Stimulated activated CD8-positive, alpha-beta memory T cell treated with anti-CD3 and anti-CD28 coated beads, Interleukin-15, amount 100 ng/mL, for 48 hours (primary cell): Measurements from ENCODE around the gene NINL.
"Not testable (repeated sequence)": the region's sequence is repeated elsewhere in the genome, so short reads cannot be mapped to it uniquely, and the experiment has no call there.

Experiments used
- DNase-seq, 2 donors: peaks; one replicate each; pipeline ENCODE4 v3.0.0-alpha.2; 2020; ENCODE audit warnings: low read depth in 2 of 2

The NINL gene

DNA sequence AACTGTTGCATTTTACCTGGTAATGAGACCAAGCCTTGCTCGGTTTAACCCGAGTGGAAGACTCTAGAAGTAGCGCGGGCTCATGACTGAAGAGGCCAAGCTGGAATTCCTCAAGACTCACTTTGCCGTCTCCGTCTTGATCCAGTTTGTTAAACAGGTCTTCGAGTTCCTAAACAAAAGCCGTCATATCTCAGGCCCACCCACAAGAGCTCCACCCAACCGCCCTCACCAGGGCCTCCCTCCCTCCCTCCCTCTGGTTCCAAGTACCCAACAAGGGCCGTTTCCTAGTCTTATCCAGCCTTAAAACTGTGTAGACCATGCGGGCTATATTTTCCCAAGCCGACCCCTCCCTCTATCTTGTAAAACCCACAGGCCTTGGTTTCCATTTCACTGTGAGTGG lies 81.4 kb downstream of the NINL start:
- DNase-seq, result no peak

DNA sequence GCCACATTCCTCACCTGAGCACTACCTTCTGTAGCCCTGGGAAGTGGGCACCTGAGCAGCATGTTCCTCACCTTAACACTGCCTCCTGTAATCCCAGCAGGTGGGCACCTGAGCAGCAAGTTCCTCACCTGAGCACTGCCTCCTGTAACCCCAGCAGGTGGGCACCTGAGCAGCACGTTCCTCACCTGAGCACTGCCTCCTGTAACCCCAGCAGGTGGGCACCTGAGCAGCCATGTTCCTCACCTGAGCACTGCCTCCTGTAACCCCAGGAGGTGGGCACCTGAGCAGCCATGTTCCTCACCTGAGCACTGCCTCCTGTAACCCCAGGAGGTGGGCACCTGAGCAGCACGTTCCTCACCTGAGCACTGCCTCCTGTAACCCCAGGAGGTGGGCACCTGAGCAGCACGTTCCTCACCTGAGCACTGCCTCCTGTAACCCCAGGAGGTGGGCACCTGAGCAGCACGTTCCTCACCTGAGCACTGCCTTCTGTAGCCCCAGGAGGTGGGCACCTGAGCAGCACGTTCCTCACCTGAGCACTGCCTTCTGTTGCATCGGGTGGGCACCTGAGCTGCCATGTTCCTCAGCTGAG lies 82.2 kb downstream of the NINL start:
- DNase-seq, result not testable (repeated sequence)

DNA sequence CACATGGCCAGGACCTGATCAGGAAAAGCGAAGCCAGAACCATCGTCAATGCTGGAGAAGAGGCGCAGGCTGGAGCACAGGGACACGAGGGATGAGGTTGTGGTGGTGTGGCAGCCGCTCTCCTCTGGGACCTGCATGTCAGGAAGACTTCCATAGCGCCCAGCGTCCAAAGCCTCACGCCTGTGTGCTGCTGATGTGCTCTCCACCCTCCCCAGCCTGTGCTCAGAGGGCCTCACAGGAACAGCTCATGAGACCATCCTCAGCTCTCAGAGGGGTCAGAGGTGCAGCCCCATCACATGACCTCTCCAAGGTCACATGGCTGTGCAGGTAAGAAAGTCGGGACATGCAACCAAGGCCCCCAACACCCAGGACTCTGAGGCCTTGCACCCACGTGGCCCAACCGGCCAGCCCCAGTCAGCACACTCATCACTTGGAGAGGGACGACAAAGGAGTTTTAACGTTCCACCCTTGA lies 84.4 kb downstream of the NINL start:
- no peak for DNase-seq

DNA sequence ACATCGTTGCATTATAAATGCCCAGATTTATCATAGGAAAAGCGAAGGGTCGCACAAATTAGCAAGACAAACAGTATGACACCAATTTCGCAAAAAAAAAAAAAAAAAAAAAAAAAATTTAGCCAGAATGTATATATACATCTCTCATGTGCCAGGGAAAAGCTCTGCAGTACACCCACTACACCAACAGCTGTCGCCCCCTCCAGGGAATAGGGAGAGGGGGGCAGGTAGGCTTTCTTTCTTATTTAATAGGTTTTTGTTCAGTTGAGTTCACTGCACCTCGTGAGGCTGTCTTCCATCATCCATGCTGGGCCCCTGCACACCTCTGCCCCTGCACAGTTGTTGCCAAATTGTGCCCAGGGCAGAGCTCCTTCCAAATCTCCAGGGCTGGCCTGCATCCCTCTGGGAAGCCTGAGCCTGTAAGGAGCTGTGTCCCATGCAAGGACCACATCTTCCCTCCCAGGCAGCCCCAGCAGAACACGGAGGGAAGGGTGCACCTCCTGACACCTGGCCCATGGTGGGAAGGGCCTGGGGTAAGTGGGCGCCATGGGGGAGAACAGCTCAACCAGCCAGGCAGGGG lies 85.4 kb downstream of the NINL start:
- DNase-seq, result no peak

DNA sequence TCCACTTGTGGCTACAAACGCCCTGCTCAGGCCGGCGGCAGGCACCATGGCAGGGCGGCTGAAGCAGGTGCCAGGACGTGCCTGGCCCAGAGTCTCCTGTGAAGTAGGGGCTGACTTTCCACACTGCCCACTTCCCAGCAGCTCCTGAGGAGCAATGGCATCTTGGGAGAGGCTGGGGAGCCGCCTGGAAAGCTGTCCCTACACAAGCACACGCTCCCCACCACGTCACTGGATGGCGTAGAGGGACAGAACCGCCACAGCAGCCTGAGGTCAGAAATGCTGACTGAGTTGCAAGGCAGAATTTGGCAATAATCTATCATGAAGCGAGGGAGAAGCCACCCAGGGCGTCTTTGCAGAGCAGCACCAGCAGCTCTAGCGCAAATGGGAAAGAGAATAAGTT lies 86.3 kb downstream of the NINL start:
- DNase-seq, result no peak

DNA sequence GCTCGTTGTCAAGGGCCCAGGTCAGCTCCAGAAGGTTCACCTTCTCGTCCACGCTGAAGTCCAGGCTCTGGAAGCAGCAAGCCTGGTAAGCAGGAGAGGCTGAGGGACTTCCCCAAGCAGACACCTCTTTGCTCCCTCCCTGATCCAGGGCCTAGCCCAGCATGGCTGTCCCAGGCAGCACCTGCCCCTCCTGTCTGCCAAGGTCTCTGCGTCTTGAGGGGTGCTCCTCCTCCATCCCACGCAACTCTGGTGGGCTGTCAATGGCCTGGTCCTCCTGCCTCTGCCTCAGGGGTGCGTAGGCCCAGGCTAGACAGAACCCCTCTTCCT lies 87.1 kb downstream of the NINL start:
- DNase-seq, result no peak

DNA sequence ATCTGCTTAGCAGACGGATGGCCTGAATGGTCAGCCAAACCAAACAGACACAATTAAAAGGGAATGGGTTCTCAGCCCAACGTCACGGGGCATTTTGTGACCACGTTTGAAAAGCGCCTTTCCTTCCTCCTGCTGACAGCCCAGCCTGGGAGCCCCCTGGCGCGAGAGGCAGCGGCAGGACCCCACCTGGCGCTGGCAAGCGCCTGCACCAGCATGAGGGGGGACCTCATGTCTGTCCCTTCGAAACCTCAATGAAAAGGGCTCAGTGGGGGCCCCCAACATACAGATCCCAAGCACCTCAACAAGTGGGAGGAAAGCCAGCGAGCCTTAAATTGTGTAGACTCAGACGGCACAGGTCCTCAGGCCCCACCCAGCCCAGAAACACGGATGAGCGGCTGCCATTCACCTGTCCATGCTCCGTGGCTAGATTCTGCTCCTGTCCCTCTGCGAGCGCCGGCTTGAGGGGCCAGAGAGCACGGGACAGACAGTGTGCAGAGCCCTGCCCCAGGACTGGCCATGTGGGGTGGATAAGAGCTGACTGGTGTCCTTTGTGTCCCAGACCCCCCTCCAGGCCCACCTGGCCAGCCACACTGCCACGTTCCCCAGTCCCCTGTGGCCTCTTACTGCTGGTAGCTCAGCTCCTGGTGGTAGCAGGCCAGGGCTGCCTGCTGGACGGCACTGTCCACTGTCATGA lies 87.6 kb downstream of the NINL start:
- DNase-seq, result no peak

DNA sequence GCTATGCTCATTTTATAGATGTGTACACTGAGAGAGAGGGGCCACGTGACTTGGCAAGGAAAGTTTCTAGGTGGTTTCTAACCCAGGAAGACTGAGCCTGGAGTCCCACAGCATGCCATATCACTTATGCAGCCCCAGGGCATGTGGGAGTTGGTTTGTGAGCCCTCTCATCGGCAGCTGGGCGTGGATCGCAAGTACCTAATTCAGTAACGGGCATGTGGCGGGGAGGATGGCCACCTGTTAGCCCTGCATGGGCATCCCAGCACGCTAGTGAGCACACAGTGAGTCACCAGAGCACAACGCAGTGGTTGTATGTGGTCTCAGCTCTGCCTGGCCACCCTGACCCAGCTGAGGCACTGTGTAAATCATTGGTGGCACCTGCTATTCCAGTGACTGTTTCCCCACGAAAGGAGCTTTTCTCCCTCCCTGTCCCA lies 88.3 kb downstream of the NINL start:
- no peak for DNase-seq

DNA sequence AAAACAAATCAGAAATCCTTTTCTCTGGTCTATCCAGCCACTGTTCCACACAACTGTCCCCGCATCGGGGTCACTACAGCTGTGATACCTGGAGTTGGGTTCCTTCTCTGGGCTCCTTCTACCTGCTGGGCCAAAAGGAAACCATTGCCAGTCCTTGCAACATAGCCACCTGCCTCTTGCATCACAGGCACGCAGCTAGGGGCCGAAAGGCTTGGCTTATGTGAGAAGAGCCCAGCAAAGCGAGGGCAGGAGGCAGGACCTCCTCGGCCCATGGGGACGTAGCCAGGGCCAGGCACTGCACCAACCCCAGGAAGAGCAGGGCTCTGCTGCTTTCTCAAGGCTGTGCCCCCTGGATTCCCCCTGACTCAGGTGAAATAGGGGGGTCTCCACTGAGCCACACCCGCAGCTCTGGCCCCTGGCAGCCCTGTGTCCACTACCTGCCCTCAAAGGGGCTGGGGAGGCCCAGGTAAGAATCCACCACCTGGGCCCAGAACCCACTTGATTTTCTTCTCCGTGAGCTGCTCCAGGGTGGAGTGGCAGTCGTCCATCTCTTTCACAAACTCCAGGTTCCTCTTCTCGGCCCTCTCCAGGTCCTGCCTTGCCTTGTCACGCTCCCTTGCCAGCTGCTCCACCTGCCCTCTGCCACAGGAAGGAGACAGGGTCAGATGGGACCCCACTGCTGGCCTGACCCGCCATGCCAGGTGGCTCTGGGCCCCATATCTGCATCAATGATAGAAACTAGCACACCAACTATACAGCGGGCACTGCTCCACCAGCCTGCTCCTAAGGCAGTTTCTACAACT lies 89.0 kb downstream of the NINL start:
- no peak for DNase-seq

DNA sequence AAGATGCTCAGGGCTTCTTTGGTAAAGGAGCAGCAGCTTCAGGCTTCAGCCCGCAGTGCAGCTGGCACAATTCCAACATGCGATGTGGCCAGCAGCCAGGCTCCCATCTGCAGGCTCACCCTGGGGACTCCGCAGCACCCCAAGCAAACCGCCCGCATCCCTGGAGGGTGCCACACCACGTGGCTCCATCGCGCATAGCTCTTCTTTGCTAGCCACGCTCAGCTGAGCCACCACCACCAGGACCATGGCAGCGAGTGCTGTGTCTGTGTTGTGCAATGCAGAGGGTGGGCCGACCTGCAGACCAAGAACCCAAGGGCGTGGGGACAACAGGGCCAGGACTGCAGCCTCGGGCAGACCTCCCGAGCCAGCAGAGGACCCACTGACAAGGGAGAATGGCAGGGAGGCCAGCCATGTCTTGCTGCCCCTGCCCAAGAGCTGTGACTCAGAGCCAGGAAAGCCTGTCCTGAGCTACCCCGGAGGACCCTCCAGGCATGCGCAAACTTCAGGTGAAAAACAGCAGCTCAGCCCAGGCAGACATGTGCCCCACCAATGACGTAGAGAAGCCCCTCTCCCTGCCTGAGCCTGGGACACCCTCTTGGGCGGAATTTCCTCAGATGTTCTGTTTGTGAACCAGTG lies 90.0 kb downstream of the NINL start:
- DNase-seq, result no peak

DNA sequence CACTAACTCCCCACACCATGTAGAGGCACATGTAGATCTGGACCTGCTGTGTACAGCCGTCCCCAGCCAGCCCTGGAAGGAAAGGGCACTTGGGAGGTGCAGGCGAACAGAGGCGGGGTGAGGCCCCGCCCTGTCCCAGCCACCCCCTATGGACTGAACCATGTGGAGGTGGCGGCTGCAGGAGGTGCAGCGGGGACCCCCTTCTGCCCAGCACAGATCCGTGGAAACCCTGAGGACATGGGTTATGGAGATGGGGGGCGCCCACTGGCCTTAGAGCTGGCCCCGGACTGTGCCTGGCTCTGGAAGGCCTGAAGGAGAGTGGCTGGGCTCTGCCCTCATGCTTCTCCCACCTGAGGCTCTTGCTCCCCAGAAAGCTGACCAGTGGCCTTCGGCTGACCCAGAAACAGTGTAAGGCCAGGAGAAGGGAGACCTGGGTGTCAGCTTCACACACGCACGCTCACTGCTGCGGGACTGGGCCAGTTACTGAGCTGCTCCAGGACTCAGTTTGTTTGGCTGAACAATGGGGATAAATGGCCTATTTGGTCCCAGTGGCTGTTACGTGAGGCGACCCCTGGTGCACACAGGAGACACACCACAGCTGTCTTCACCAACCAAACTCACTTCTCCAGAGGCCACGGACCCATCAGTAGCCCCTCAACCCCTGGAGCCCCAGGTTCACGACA lies 90.7 kb downstream of the NINL start:
- no peak for DNase-seq

DNA sequence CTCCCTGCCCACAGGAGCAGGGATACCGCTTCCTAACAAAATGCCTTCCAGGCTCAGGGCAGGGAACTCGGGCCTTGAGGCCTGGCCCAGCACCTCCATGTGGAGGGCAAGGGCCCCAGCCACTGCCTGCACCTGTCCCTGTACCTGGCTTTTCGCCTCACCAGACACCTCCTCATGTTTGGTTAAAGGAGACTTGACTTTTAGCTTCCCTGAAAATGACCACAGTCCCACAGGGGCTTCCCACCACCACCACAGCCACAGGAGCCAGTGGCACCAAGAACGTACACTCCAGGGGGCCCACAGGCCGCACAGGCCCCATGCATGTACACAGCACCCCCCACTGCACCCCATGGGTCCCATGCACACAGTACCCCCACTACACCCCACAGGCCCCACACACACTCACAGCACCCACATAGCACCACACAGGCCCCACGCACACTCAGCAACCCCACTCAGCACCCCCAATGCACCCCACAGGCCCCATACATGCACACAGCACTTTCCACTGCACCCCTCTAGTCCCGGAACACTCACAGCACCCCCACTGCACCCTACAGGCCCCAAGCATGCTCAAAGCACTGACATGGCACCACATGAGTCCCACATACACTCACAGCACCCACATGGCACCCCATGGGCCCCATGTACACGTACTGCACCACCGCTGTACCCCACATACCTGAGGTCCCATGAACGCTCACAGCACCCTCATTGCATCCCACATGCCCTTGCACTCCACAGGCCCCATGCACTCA lies 91.4 kb downstream of the NINL start:
- no peak for DNase-seq

DNA sequence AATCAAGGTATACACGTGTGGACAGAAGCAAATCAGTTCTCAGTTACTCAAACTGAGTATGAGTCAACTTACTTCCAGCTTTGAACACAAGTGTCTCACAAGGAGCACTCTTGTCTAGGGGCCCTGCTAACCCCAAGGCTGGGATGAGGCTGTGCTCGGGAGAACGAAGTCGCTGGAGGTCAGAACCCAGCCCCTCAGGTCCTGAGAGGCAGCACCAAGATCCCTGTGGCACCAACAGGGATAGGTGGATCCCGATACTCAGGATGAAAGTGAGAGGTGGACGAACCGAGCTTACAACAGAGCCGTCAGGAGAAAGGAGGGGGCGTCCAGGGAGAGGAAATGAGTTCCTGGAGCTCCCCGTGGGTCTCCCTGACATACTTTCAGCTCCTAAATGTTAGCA lies 92.2 kb downstream of the NINL start:
- DNase-seq, result no peak

DNA sequence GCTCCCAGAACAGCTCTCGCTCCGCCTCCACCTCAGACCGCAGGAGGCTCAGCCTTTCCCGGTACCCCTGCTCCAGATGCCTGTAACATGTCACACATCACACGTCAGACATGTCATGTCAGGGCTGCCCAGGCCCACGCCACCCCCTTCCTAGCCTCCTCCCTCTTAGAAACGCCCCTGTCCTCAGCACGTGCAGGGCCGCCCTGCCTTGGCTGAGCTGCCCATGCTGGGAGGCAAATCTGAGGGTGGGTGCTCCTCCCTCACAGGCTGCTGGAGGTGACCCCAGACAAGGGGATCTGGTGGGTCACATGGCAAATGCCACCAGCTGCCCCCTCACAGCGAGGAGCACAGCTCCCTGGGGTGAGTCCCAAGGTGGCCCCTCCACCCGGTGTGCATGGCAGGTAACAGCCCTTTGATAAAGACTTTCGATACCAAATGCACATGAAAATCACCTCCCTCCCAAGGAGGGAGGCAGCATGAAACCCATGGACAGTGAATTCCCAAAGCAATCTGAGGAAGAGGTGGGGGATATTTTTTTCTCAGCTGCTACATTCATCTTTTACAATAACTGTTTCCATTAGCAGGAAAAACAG lies 93.8 kb downstream of the NINL start:
- no peak for DNase-seq

DNA sequence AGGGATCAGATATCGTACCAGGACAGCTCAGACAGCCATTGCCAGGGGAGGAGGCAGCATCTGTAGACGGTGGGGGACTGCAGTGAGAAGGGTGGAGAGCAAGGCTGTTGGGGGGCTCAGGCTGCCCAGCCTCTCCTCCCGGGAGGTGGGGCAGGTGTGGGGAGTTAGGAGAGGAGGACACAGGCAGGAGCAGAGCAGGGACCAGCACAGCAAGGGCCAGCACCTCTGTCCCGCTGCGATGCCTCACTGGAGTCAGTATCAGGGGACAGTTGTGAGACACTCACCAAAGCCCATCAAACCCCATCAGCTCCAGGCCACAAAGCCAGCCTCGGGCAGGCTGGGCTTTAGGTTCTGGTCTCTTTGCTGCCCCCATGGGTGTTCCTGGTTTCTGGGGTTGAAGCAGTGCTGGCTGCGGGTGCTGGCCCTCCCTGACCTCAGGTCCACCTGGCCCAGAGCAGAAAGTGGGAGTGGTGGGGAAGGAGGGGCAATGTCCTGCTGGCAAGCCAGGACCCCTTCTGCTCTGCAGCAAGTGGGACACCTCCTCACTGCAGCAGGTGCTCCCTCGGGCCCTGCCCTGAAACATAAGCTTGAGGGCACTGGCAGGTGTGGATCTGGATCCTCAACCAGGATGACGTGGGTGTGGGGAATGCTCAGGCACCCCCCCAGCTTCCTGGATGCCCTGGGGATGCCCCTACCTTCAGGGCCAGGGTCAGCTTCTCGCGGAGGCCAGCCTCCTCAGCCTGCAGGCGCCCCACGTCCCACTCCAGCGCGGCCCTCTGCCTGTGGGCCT lies 94.5 kb downstream of the NINL start:
- DNase-seq, result no peak

DNA sequence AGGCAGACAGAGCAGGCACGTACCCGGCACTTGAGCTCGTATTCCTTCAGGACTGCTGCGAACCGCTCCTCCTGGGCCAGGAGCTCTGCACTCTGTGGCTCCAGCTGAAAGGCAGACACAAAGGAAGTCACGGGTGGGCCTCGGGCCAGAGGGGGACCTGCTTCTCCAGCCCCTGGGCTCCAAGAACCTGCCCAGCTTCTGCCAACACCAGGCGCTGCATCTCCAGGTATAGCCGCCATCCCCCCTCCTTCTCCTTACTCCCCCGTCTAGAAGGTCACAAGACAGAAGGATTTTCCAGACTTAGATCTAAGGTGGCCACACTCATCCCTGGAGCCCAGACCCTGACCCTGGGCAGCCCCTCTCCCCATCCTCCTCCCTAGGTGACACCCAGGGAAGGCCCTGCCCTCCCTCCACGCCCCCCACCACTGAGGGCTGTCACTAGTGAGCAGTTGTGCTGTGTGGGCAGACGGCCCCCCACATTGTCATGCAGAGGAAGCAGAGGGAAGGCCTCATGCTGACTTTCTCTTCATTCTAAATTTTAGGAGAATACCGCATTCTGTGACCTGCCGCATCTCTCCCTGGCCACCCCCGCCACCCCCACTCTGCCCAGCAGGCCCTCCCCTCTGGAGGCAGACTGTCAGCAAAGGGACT lies 96.0 kb downstream of the NINL start:
- DNase-seq, result no peak

DNA sequence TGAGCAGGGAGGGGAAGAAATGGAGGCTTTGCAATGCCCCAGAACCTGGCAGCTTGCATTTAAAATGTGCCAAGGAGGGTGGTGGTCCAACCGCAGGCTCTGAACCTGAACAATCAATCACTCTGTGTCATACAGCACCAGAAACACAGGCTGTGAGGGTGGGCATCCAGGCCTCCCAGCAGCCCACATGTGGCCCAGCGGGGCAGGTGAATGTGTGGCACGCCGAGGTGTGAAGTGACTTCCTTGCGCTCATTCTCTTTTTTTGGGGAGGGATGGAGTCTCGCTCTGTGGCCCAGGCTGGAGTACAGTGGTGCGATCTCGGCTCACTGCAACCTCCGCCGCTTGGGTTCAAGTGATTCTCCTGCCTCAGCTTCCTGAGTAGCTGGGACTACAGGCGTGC lies 97.4 kb downstream of the NINL start:
- no peak for DNase-seq

DNA sequence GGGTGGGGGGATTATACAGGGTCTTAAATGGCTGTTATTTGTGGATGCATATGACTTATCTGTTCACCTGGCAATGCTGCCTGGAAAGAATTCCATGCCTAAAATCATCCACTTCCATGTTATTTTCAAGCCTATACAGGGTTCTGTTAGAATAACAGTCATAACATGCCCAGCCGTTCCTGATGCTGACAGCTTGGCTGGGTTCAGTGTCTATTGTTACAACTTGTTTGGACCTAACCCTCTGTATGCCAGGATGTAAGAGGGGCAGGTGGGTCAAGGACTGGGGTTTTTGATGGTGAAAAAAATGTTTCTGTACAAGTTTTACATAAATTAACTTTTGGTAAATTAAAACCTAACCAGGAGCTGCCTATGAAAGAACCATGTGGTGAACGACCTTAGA lies 98.0 kb downstream of the NINL start:
- DNase-seq, result no peak

DNA sequence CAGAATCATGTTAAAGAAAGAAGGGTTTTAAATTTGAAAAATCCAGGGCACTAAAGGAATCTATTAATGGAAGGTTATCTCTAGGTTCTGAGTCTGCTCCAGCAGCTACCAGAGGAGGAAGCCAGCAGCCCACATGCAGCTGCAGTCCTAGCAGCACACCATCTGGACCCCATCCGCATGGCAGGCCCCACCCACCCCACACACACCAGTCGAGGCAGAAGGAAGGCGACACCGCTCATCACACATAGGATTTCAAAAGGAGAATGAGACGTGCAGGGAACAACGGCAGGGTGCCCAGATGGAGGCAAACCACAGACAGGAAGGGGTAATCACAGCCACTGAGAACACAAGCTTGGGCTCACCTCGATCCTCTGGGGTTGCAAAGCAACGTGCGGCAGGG lies 99.0 kb downstream of the NINL start:
- DNase-seq, result no peak
